GM18909 (cell line): ENCODE data around the gene ULK4.
"Not testable (repeated sequence)": the region's sequence is repeated elsewhere in the genome, so short reads cannot be mapped to it uniquely, and the experiment has no call there.

Source experiments
- ATAC-seq: cut with Tn5 transposase; IDR thresholded peaks from one replicate; pipeline ENCODE4 v1.9.1; 2021; ENCODE audit warnings: mild to moderate bottlenecking; ENCODE audit not compliant: unreplicated experiment, poor library complexity

ULK4 gene

DNA sequence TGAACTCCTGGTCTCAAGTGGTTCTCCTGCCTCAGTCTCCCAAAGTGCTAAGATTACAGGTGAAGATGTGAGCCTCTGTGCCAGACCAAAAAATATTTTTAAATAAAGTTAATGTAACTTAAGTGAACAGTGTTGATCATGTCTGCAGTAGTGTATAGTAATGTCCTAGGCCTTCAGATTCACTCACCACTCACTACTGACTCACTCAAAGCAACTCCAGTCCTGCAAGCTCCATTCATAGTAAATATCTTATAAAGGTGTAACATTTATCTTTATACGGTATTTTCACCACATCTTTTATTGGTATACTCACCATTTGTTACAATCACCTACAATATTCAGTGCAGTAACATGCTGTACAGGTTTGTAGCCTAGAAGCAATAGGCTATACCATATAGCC lies 264.2 kb downstream of the ULK4 start:
- ATAC-seq: no peak

DNA sequence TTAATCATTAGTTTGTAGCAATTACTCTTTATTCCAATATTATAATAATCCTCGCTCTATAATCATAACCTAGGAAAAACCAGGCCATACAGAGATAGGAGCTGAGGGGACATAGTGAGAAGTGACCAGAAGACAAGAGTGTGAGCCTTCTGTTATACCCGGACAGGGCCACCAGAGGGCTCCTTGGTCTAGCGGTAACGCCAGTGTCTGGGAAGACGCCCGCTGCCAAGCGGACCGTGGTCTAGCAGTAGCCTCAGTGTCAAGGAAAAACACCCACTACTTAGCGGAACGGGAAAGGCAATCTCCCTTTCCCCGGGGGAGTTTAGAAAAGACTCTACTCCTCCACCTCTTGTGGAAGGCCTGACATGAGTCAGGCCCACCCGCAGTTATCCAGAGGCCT lies 266.1 kb downstream of the ULK4 start:
- ATAC-seq: not testable (repeated sequence)

DNA sequence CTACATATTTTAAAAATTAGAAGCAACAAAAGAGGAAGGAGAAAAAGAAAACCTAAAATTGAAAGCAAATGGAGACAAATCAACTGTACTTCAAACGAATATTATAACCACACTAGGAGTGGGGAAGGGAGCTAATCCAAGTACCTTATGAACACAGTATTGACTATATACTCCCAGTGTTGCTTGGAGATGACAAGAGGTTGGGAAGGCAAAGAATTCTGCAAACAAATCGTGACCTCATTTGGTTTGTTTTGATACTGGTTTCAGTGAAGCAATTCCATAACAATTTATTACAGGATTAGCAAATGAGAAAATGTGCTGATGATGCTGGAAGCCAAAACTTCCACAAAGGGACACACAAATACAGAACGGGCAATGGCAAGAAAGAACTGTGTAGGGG lies 268.1 kb downstream of the ULK4 start:
- no peak for ATAC-seq

DNA sequence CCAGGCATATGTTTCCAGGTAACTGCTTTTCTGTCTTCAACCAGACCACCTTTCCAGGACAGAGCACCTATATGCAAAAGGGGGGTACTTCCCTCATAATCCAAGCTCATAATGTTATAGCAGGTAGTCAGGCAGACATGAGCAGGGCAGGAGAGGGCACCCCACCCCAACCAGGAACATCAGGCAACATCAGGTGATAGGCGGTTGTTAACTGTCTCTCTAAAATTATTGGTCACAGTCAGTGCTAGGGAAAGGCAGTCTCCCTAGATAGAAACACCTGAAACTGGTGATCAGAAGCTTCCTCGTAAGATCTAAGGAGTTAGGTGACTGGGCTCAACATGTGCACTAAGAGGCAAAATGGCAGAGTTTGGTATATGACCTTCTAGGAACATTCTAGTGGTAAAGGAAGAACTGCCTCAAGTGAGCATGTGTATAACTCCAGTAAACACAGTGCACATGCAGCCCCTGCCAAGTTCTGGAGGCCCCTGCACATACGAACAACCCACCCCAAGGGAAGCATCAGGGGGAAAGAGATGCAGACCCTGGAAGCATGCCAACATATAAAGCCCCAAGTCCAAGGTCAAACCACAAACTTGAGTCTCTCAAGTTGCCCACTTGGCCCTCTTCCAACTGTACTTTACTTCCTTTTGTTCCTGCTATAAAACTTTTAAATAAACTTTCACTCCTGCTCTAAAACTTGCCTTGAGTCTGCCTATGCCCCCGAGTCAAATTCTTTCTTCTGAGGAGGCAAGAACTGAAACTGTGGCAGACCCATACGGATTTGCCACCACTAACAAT lies 270.9 kb downstream of the ULK4 start:
- no peak for ATAC-seq

DNA sequence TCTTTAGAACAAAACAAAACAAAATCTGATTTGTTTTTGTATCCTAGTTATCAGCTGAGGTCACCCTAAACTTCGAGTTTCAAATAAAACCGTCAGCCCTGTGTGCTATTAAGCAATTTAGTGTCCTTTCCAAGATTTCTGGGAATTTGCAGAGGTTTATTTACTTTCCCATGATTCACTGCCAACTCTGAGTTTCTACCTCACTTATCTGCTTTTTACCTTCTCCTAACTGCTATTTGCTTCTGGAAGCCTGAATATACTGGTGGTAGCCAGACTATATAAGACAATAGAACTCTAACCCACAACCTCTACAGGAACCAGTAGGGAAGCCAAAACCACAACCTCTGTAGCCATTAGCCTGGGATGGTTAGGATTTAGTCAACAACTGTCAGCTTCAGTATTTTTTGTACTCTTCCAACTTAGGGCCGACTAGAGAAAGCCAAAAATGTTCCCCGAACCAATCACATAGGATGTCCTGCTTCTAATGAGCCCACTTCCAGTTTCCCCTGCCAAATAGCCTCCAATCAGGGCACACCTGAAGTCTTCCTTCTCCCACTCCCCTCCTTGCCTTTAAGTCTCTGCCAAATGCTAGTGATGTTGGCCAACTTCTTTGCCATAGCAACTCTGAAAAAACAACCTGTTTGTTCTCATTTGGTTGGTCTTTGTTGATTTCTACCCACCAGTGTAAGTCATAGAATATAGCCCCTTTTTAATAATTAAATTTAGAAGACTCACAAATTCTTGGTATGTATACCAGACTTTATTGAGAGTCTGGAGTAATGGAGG lies 273.1 kb downstream of the ULK4 start:
- no peak for ATAC-seq

DNA sequence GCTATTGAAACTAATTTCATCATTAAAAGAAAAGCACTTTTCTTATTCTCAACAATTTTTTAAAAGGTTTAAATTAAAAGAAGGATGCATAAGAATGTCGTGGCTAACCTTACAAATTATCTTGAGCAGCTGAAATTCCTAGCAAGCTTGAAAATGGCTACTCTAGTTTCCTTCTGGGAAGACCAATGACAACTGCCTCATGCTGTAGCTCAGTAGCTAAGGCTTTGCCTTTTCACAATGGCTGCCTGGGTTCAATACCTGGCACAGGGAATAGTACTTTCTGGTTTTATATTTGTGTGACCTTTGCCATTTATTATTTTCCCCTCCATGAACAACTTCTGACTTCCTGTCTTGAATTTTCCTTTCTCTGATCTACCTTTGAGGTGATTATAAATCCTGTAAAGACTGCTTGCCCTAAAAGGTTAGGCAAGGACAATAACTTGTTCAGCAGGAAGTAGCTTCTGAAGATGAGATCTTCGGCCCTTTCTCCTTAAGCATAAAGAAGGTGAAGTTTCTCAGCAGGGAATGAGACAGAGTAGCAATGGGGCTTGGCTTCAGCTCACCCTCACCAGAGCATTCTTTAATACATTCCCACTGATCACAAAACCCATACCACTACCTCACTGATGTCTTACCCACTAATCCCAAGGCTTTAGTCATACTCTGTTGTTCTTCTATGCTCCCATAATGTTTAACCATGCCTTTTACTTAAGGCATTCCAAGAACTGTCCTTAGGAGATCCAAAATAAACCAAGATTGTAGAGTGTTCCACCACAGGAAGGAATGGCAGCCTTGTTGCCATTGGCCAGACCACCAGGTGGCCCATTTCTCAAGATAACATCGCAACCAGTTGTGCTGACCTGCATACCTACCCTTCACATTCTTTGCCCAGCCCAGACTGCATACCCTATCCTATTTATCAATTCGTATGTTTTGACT lies 276.8 kb downstream of the ULK4 start:
- ATAC-seq: no peak

DNA sequence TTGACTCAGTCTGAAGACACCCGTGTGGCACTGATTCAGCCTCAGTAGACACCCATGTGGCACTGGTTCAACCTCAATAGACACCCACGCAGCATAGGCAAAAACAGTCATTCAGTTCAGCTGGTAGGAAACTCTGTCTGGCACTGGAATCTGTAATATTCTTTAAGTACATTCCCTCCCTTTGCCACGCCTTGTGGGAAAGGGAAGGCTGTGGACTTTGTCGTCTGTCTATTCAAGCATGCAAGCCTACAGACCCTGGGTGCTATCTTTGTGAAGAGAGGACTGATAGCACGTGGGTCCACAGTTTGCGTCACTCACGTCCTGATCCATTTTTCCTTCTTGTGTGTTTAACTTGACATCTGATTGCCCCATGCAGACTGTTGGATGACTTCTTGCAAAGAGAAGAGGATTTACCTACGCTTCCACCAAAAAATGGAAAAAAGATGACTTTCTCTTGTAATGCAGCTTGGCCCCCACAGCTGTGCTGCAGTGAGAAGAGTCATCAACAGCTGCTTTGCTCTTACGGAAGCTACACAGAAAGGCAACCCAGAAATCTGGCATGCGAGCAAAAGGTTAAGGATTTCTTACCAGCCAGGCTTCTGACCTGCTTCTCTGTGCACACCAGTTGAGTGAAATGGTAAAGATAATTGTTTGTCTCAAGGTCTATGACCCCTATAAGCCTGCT lies 278.1 kb downstream of the ULK4 start:
- ATAC-seq: no peak

DNA sequence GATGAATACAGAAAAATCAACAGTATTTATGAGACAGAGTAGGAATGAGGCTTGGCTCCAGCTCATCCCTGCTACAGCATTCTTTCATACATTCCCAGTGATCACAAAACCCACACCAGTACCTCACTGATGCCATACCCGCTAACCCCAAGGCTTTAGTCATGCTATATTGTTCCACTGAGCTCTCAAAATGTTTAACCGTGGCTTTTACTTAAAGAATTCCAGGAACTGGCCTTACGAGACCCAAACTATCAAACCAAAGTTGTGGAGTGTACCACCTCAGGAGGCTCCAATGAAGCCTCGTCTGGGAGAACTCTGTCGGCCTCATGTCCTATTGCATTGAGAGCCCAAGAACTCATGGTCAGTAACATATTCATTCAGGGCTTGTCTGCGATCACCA lies 278.9 kb downstream of the ULK4 start:
- ATAC-seq: no peak

DNA sequence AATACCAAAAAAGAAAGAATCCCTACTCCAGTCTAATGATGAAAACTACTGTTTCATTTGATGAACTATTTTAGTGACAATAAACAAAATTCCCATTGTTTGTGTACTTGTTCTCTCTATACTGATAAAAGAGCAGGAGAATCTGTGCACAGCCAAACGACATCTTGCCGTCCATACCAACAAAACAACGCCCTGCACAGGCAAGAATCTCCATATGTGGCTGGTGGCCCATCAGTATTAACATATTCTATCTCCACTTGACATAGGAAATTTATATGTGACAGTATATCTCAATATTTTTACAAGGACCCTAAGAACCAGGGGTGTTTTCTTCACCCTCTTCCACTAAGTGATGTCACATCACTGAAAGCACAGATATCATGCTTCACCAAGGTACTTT lies 279.5 kb downstream of the ULK4 start:
- ATAC-seq: no peak

DNA sequence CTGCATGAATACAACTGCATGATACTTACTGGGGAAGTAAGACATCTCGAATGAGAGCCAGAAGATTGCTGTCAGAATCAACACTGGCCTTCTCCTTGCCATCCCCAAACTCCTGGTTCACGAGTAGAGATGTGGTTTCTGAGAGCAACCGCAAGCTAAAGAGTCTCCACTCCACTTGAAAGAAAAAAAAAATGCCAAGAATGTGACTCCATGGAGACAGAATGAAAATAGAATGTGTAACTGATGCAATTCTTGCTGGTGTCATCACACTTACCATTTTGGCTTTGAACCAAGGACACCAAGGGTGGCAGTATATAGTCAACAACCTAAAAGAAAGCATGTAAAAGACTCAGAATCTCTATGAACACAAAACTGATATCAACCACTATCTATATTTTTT lies 280.4 kb downstream of the ULK4 start:
- no peak for ATAC-seq

DNA sequence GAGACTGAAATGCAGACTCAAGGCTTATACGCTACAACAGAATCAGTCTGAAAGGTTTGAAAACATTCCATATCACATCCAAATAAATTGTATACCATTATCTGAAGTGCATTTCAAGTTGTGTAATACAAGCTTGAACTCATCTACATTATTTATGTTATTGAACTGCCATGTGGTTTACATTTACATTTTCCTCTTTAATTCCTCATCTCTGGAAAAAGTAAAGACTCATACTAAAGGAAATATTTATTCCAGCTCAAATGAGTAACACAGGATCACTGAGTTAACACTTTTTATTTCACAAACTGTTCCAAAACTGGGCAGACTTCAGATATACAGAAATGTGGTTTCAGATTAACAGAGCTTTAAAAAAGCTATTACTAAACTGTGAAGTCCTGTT lies 282.5 kb downstream of the ULK4 start:
- ATAC-seq: no peak

DNA sequence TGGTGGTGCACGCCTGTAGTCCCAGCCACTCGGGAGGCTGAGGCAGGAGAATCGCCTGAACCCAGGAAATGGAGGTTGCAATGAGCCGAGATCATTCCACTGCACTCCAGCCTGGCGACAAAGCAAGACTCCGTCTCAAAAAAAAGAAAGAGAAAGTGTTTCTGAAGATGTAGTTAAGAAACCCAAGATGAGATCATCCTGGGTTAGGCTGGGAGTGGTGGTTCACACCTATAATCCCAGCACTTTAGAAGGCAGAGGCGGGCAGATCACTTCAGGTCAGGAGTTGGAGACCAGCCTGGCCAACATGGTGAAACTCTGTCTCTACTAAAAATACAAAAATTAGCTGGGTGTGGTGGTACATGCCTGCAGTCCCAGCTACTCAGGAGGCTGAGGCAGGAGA lies 286.8 kb downstream of the ULK4 start:
- ATAC-seq: not testable (repeated sequence)

DNA sequence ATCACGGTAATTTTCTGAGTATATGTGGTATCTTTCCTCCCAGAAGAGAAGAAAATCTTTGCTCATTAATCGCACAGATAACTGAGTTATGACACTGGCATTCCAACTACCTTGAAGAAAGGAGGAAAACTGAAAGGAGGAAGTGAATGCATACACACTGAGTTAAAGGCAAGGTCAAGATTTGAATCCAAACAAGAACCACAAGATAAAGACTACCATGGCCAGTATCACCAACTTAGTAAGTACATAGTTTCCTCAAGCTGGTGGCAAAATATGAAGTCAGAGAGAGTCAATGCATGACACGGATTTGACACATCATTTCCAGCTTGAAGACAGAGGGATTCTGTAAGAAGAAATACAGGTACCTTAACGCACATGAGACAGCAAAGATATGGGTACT lies 287.5 kb downstream of the ULK4 start:
- ATAC-seq: no peak

DNA sequence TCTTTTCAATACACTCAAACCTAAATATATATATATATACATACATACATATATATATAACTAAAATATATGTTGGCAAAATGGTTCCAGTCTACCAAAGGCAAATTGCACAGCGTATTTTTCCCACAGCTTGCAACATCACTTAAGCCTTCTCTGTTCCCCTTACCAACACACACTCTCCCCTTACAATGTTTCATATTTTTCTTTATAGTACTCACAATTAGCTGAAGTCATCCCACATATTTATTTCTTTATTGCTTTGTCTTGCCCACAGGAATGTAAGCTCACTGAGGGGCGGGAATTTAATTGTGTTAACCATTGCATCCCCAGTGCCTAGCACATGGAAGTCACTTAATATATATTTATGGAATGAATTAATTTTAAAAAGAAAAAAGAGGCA lies 288.3 kb downstream of the ULK4 start:
- no peak for ATAC-seq

DNA sequence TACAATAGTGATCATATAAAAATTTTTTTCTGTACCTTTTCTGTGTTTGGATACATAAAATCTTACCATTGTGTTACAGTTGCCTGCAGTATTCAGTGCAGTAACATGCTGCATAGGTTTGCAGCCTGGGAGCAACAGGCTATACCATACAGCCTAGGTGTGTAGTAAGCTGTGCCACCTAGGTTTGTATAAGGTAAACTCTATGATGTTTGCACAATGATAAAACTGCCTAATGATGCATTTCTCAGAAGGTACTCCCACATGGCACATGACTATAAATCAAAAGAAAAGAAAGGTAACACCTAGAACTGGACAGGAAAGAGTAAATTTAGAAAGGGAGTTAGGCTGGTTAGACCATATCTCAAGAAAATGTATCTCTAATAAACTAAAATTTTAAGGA lies 293.5 kb downstream of the ULK4 start:
- no peak for ATAC-seq

DNA sequence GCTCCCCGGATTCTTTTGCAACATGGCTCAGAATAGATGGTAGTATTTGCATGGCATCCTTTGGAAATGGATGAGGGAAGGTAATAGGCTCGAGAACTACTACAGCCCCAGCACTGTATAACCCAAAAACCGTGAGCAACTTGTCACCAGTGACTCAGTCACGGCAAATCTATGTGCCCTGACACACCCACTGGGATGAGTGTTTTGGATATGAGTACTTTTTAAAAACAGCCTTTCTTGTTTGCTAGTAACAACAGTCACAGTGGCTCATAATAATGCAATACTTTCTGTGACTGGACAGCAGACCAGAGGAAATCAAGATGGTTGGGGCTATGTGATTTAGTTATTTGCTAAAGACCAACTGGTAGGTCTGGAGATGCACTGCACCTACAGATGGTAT lies 299.6 kb downstream of the ULK4 start:
- no peak for ATAC-seq

DNA sequence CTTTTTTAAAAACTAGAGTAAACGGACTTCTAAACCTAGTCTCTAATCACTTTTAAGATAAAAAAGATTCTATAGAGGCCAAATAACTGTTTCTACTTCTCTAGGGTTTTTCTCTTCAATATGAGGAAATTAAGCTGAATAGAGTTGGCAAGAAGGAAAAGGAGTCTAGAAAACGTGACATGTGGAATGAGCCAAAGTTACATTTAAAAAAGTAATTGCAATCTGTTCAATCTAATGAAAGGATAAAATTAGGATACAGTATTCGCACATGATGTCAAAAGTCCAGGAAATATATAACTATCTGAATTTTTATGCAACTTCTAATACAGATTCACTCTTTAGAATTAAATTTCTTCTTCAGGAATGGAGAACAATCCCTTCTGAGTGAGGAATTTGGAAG lies 300.1 kb downstream of the ULK4 start:
- ATAC-seq: no peak

DNA sequence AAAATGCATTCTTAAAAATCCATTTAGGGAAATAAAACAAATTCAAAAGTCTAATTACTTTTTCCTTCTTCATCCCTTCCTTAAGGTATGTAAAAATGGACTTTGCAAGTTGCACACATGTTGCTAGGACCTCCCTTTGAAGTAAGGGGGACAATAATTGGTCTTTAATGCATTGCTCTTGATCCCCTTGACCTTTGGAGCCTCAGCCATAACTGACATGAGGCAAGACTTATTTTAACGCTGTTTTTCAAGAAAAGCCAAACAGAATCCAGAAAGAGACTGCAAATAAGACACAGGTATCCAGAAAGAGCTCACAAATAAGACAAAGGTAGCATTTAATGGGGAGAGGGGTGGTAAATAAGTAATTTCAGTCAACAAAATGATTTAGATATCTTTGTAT lies 301.4 kb downstream of the ULK4 start:
- no peak for ATAC-seq

DNA sequence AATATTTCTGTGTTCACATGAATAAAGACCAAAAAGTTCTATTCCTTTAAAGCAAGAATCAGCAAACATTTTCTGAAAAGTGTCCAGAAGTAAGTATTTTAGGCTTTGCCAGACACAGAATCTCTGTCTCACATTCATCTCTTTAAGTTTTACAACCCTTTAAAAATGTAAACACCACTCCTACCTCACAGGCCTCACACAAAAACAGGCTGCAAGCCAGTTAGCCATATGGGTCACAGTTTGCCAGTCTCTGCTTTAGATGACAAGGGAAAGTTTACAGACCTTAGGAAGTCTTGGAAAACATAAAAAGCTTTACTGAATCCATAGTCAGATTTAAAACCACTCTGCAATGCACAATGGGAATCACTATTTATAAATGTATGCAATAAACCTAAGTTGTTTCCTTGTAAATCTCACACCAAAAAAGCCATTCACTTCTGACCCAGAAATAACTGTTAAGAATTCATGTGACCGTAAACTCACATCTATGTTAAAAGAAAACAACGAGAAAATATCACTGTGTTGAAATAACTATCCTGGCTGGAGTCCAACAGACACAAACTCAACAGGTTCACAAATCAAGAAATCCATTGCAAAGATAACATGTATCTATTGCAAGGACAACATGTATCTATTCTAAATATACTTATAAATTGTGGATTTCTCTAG lies 308.2 kb downstream of the ULK4 start:
- no peak for ATAC-seq

DNA sequence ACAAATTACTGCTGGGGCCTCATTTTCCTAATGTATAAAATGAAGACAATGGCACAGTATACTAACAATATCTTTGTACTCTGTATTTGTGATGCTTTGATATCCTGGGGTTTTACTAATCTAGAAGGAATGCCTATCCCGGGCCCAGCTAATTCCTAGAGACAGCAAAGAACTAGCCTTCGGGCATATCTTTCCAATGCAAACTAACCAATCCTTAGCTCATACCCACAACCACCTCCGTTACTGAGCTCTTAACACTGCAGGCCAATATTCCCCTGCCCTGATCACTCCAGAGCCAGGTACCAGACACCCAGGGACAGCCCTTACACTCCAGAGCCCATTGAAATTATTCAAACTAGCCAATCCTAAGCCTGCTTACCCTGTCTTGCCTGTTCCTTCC lies 309.0 kb downstream of the ULK4 start:
- ATAC-seq: no peak
